Thoracic aorta (tissue), 2 donors: ENCODE measurements around the gene CARD19. TPM values are rescaled to one million over a fixed set of nuclear protein-coding genes. Genes with fewer than 3 reads are reported as not detected.

Source experiments
- ATAC-seq: fragments of 150-250 bp; one replicate; pipeline ENCODE4 v1.8.0; 2017; ENCODE audit warnings: low read depth; ENCODE audit not compliant: insufficient number of reproducible peaks, low FRiP score
- DNase-seq: peaks from one replicate; pipeline ENCODE4 v3.0.0-alpha.2; 2020; ENCODE audit warnings: low spot score
- H3K27ac ChIP-seq, 2 donors: fragments of 200-600 bp; sonication (generic); 1 replicate in 1 of 2; 2 replicates in 1 of 2; pipeline ENCODE4 v1.5.1; 2016; ENCODE audit warnings: mild to moderate bottlenecking in 2 of 2, moderate library complexity in 2 of 2
- H3K27me3 ChIP-seq: fragments of 200-600 bp; sonication (generic); replicated peaks from 2 replicates; pipeline ENCODE4 v1.6.0; 2016; ENCODE audit warnings: mild to moderate bottlenecking; ENCODE audit not compliant: insufficient read depth
- H3K36me3 ChIP-seq: fragments of 200-600 bp; sonication (generic); one replicate; pipeline ENCODE4 v1.5.1; 2016
- H3K4me1 ChIP-seq, 2 donors: fragments of 200-600 bp; sonication (generic); 1 replicate in 1 of 2; 2 replicates in 1 of 2; pipeline versions ENCODE4 v1.5.1 to v1.6.0; 2016; ENCODE audit warnings: low read depth in 2 of 2, mild to moderate bottlenecking in 1 of 2; ENCODE audit not compliant: control insufficient read depth in 1 of 2
- H3K4me3 ChIP-seq: fragments of 200-600 bp; sonication (generic); 2 replicates; pipeline ENCODE4 v1.5.1; 2016; ENCODE audit warnings: mild to moderate bottlenecking
- H3K9me3 ChIP-seq: fragments of 200-600 bp; sonication (generic); 2 replicates; pipeline ENCODE4 v1.5.1; 2016
- CTCF ChIP-seq: fragments of 200-600 bp; sonication (generic); IDR thresholded peaks from one replicate; pipeline ENCODE4 v1.5.1; 2019; ENCODE audit warnings: antibody characterized with exemption
- total RNA-seq, 2 donors: library from RNA; depleted of rRNA; stranded (reverse); fragments of >200 nt; gene quantifications; one replicate each; pipeline versions ENCODE4 v1.1.0 to v1.2.3, GENCODE V29; 2016

The CARD19 gene
- total RNA-seq, 2 donors from 2014 or later, result 46.3 to 103 TPM

GRCh38 chr9:93112116-93112863, 16.3 kb downstream of the CARD19 start:
- H3K27ac ChIP-seq, result no peak overlapping the region
- DNase-seq (no peak), ATAC-seq (no peak)
- no peak overlapping the region for H3K4me3 ChIP-seq
- H3K4me1 ChIP-seq, result peaks cover 5 to 18% of the 10 kb centered on the region in 2 donors
- no peaks in the 10 kb centered on the region for H3K9me3 ChIP-seq
- TF ChIP-seq CTCF, result no peak
- no peaks in the 10 kb centered on the region for H3K27me3 ChIP-seq
- H3K36me3 ChIP-seq, result peaks cover 49% of the 10 kb centered on the region

- Histone ChIP-seq H3K4me3 (no peak overlapping the region), H3K4me1 (peaks cover 5 to 16% of the 10 kb centered on the region in 2 donors), H3K27me3 (no peaks in the 10 kb centered on the region), H3K36me3 (peaks cover 46% of the 10 kb centered on the region), H3K27ac (no peak overlapping the region), H3K9me3 (no peaks in the 10 kb centered on the region)
- no peak for DNase-seq
- ATAC-seq, result no peak
- TF ChIP-seq CTCF, result no peak
Observed at GRCh38 chr9:93112864-93113389, 16.9 kb downstream of the CARD19 start.

GRCh38 chr9:93114169-93114983, 18.4 kb downstream of the CARD19 start:
- no peaks in the 10 kb centered on the region for H3K9me3 ChIP-seq
- ATAC-seq, result no peak
- H3K27me3 ChIP-seq, result no peaks in the 10 kb centered on the region
- no peak for TF ChIP-seq CTCF
- DNase-seq, result no peak
- peaks cover 36% of the 10 kb centered on the region for H3K36me3 ChIP-seq
- no peak overlapping the region for H3K4me3 ChIP-seq
- H3K27ac ChIP-seq, result no peak overlapping the region
- H3K4me1 ChIP-seq, result peaks cover 6 to 14% of the 10 kb centered on the region in 2 donors

- no peaks in the 10 kb centered on the region for H3K27me3 ChIP-seq
- no peak for DNase-seq
- no peak overlapping the region for H3K4me3 ChIP-seq
- H3K27ac ChIP-seq, result no peak overlapping the region
- H3K36me3 ChIP-seq, result peaks cover 36% of the 10 kb centered on the region
- TF ChIP-seq CTCF, result no peak
- no peaks in the 10 kb centered on the region for H3K9me3 ChIP-seq
- H3K4me1 ChIP-seq, result peaks cover 10 to 17% of the 10 kb centered on the region in 2 donors
- no peak for ATAC-seq
Observed at GRCh38 chr9:93114984-93115335, 18.9 kb downstream of the CARD19 start.

- no peak overlapping the region for H3K27ac ChIP-seq
- H3K4me3 ChIP-seq, result no peak overlapping the region
- no peak for DNase-seq
- TF ChIP-seq CTCF, result no peak
- H3K27me3 ChIP-seq, result no peaks in the 10 kb centered on the region
- H3K4me1 ChIP-seq, result peaks cover 15 to 23% of the 10 kb centered on the region in 2 donors
- H3K9me3 ChIP-seq, result no peaks in the 10 kb centered on the region
- H3K36me3 ChIP-seq, result peaks cover 33% of the 10 kb centered on the region
- ATAC-seq, result no peak
Observed at GRCh38 chr9:93115486-93116071, 19.6 kb downstream of the CARD19 start.
